PFSK-1 (cell line): Measurements from ENCODE around the gene KIAA0753.

ENCODE experiments used
- FOXP2 ChIP-seq: optimal IDR thresholded peaks from 2 replicates; pipeline ENCODE3; 2011; ENCODE audit warnings: borderline replicate concordance, control low read depth, inconsistent platforms; ENCODE audit not compliant: insufficient read depth; ENCODE audit errors: extremely low read length, extremely low read depth
- POLR2AphosphoS5 ChIP-seq: IDR thresholded peaks from 2 replicates; pipeline ENCODE4 v1.6.1; 2012; ENCODE audit warnings: low read depth, mild to moderate bottlenecking, control low read depth, low read length, moderate library complexity
- REST ChIP-seq, 2 experiments: IDR thresholded peaks; 2 replicates each; pipeline versions ENCODE4 v1.6.1 to v1.8.0; 2011 to 2012; ENCODE audit warnings: low read depth in 2 of 2, low read length in 2 of 2, control low read depth in 1 of 2, inconsistent platforms in 1 of 2, mild to moderate bottlenecking in 1 of 2, moderate library complexity in 1 of 2; ENCODE audit not compliant: insufficient read depth in 1 of 2
- SIN3A ChIP-seq: IDR thresholded peaks from 2 replicates; pipeline ENCODE4 v1.6.1; 2012; ENCODE audit warnings: mild to moderate bottlenecking, low read length, moderate library complexity, borderline replicate concordance; ENCODE audit not compliant: insufficient read depth
- TAF1 ChIP-seq: IDR thresholded peaks from 2 replicates; pipeline ENCODE4 v1.6.1; 2012; ENCODE audit warnings: low read length, control low read depth, borderline replicate concordance; ENCODE audit not compliant: insufficient read depth

Gene KIAA0753

GRCh38 chr17:6558932-6559752 lies 81.4 kb downstream of the KIAA0753 start:
- TF ChIP-seq FOXP2, result no peak
- no peak for TF ChIP-seq SIN3A
- no peak for TF ChIP-seq TAF1
- TF ChIP-seq REST (IDR thresholded peaks at IDR 0.05; ENCODE audit: insufficient read depth in 1 of 2, low read depth in 2 of 2, low read length in 2 of 2), result 0 out of 4 replicates have a peak, but pooled peaks of 1 of the 2 experiments have one; percentile 23

- TF ChIP-seq POLR2AphosphoS5 (no peak), SIN3A (no peak), TAF1 (no peak), REST (IDR thresholded peaks at IDR 0.05; ENCODE audit: insufficient read depth in 1 of 2, low read depth in 2 of 2, low read length in 2 of 2) (no peak), FOXP2 (no peak)
Measured at GRCh38 chr17:6558276-6558675, 82.2 kb downstream of the KIAA0753 start.

- TF ChIP-seq REST (IDR thresholded peaks at IDR 0.05; ENCODE audit: insufficient read depth in 1 of 2, low read depth in 2 of 2, low read length in 2 of 2) (no peak), SIN3A (no peak), FOXP2 (no peak), POLR2AphosphoS5 (no peak), TAF1 (no peak)
Measured at GRCh38 chr17:6557040-6557438, 83.5 kb downstream of the KIAA0753 start.

- TF ChIP-seq REST (IDR thresholded peaks at IDR 0.05; ENCODE audit: insufficient read depth in 1 of 2, low read depth in 2 of 2, low read length in 2 of 2), result no peak
- no peak for TF ChIP-seq FOXP2
- TF ChIP-seq POLR2AphosphoS5, result no peak
- no peak for TF ChIP-seq TAF1
- TF ChIP-seq SIN3A, result no peak
Measured at GRCh38 chr17:6556121-6557039, 84.1 kb downstream of the KIAA0753 start, which contains the start of gene PITPNM3. Gene PITPNM3, minus strand, starts transcription at chr17:6556555. Its CDS starts 149 bp downstream, at chr17:6556406.
